ENCODE results near the gene SMIM28. TPM values are rescaled to one million over a fixed set of nuclear protein-coding genes. Genes with fewer than 3 reads are reported as not detected.
"Not testable (repeated sequence)": the region's sequence is repeated elsewhere in the genome, so short reads cannot be mapped to it uniquely, and the experiment has no call there.

The SMIM28 gene
- polyA plus RNA-seq, 1 experiment = not detected

DNA sequence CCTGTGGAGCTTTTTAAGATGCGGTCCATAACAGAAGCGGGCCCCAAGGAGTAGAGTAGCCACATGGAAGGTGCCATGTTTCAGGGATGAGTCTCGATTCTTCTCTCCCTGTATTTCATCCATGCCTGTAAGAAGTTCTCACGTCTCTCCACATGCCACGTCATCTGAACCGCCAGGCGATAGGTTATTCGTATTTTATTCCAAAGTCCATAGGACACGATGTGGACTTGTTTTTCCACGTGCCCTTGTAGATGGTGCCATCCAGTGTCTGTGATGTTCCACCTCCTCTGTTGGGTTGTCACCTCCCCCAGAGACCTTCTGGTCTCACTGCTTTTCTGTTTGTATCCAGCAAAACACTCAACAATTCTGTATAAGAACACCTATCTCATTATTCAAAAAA, 43.9 kb downstream of the SMIM28 start:
- TF ChIP-seq, protein P1, sequence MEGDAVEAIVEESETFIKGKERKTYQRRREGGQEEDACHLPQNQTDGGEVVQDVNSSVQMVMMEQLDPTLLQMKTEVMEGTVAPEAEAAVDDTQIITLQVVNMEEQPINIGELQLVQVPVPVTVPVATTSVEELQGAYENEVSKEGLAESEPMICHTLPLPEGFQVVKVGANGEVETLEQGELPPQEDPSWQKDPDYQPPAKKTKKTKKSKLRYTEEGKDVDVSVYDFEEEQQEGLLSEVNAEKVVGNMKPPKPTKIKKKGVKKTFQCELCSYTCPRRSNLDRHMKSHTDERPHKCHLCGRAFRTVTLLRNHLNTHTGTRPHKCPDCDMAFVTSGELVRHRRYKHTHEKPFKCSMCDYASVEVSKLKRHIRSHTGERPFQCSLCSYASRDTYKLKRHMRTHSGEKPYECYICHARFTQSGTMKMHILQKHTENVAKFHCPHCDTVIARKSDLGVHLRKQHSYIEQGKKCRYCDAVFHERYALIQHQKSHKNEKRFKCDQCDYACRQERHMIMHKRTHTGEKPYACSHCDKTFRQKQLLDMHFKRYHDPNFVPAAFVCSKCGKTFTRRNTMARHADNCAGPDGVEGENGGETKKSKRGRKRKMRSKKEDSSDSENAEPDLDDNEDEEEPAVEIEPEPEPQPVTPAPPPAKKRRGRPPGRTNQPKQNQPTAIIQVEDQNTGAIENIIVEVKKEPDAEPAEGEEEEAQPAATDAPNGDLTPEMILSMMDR (IDR thresholded peaks at IDR 0.05; ENCODE audit: low read depth, low read length) = no peak
- no peaks in the 10 kb centered on the region for H3K27me3 ChIP-seq (ENCODE audit: control insufficient read depth, insufficient read depth, low read length)
- H3K27ac ChIP-seq (ENCODE audit: low read depth, low read length) = no peak overlapping the region
- CTCF ChIA-PET = no interaction called here
- H3K4me3 ChIP-seq (ENCODE audit: low read depth, low read length) = no peak overlapping the region
- POLR2A ChIA-PET = no interaction called here
- no peaks in the 10 kb centered on the region for H3K9me3 ChIP-seq (ENCODE audit: control insufficient read depth, insufficient read depth, low read length)
- DNase-seq (ENCODE audit: low read depth, low spot score) = no peak

DNA sequence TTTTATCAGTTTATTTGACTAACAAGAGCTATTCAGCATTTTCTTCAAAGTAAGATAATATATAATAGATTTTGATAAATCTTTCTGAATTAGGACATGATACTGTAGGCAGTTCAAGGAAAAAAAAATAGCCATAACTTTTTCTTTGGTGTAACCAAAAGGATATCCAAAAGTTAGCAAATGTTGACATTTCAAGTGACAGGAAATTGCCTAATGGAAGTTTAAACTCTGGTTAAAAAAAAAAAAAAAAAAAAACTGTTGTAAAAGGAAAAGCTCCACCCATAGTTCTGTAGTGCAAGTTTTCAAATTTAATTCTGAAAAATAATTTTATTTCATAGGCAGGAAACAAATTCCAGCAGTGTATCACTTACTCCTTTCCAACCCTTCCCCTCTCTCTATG, 45.2 kb downstream of the SMIM28 start:
- POLR2A ChIA-PET = interaction anchor here (0.7 kb wide), 2 partner anchors 90 to 550 kb away, joined by 4 to 8 read pairs; no protein-coding TSS in a partner anchor
- no peak for DNase-seq (ENCODE audit: low read depth, low spot score)
- CTCF ChIA-PET = interaction anchor here (0.6 to 0.8 kb wide), 4 partner anchors 30 to 315 kb away, joined by 3 to 7 read pairs (median 3); no protein-coding TSS in a partner anchor

DNA sequence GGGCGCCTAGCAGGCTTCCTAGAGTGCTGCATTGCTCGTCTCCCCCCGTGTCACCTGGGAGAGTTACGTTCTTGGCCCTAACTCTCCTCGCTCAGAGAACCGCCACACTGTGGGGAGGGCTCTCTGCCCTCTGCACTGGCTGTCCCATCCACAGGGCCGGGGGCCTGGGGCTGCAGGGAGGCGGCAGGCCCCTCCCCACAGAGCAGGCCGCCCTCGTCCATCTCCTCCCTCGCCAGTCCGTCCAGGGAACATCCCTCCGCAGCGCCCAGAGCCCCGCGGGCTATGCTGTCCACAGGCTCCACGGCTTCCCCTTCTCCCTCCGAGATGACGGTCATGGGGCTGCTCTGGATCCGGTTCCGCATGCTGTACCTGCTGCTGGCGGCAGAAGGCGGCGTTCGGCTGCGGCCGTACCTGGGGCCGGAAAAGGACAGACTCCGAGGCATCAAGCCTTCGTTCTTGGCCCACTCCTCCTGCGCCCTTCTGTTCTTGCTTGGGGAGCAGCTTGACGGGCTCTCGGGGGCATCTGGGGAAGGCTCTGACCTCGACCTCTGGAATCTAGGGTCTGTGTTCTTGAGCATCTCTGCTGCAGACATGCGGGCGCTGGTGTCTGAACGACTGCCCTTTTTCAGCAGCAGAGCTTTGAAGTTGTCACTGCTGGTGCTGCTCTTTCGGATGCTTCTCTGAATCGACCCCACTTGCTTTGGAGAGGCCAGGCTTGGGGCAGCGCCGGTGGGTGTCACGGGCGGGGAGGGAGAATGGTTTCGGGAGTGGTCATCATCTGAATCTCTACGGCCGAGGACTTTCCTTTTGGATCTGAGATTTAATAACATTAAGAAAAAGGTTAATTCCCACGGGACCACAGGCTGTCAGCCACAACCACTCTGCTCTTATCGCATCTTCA, 46.5 kb downstream of the SMIM28 start:
- no peaks in the 10 kb centered on the region for H3K27me3 ChIP-seq (ENCODE audit: control insufficient read depth, insufficient read depth, low read length)
- ChIA-PET POLR2A (interaction anchor here (0.6 kb wide), 1 partner anchor 115 kb away, joined by 4 read pairs; no protein-coding TSS in a partner anchor), CTCF (interaction anchor here (0.6 to 1.3 kb wide), 3 partner anchors 17 to 338 kb away, joined by 3 to 5 read pairs (median 4); no protein-coding TSS in a partner anchor)
- no peak overlapping the region for H3K4me3 ChIP-seq (ENCODE audit: low read depth, low read length)
- DNase-seq (ENCODE audit: low read depth, low spot score) = no peak
- TF ChIP-seq, protein P1 (IDR thresholded peaks at IDR 0.05; ENCODE audit: low read depth, low read length) = no peak
- H3K27ac ChIP-seq (ENCODE audit: low read depth, low read length) = no peak overlapping the region
- no peaks in the 10 kb centered on the region for H3K9me3 ChIP-seq (ENCODE audit: control insufficient read depth, insufficient read depth, low read length)

More for the DNA sequence above, 45.2 kb downstream of the SMIM28 start:
- Histone ChIP-seq H3K27me3 (ENCODE audit: control insufficient read depth, insufficient read depth, low read length) (no peaks in the 10 kb centered on the region), H3K27ac (ENCODE audit: low read depth, low read length) (no peak overlapping the region), H3K9me3 (ENCODE audit: control insufficient read depth, insufficient read depth, low read length) (no peaks in the 10 kb centered on the region), H3K4me3 (ENCODE audit: low read depth, low read length) (no peak overlapping the region)
- TF ChIP-seq, protein P1 (IDR thresholded peaks at IDR 0.05; ENCODE audit: low read depth, low read length) = no peak

DNA sequence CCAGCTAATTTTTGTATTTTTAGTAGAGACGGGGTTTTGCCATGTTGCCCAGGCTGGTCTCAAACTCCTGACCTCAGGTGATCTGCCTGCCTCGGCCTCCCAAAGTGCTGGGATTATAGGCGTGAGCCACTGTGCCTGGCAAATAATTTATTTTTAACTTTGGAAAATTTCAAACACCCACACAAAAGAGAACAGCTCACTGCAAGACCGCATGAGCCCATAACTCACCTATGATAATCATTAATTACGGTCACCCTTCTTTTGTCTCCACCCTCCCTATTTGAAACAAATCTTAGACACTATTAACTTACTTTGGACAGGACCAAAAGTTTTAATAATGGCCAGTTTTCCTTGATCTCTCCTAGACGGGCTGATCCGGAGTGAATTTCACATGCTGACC, 47.6 kb downstream of the SMIM28 start:
- H3K27ac ChIP-seq (ENCODE audit: low read depth, low read length); H3K27me3 ChIP-seq (ENCODE audit: control insufficient read depth, insufficient read depth, low read length); DNase-seq (ENCODE audit: low read depth, low spot score); POLR2A ChIA-PET; H3K4me3 ChIP-seq (ENCODE audit: low read depth, low read length); H3K9me3 ChIP-seq (ENCODE audit: control insufficient read depth, insufficient read depth, low read length): not testable (repeated sequence)
- CTCF ChIA-PET = interaction anchor here (0.9 to 1.7 kb wide), 3 partner anchors 92 to 309 kb away, joined by 3 to 5 read pairs (median 4); no protein-coding TSS in a partner anchor

DNA sequence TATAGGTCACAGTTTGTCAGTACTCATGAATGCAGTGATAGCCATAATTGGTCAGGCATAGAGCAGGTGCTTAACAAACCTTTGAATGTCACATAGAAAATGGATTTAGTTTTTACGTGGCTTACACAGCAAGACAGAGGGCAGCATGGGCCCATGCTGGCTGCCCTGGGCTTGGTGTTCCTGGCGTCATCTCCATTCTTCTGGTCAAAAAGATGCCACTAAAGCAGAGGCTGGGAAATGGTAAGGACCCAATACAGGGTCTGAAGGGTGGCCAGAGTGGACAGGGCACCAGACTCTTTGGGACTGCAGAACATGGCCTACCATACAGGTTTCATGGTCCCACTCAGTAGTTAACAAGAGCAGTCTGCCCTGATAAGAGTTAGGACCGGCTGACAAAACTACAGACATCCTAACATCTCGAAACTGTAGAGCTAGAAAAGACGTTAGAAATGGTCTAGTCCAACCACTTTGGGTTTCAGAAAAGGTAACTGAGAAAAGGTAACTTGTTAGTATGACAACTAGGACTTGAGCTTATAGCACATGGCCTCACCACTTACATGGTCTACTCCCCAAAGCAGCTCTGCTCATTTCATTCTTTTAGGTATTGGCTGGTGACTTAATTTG, 48.9 kb downstream of the SMIM28 start:
- Histone ChIP-seq H3K27me3 (ENCODE audit: control insufficient read depth, insufficient read depth, low read length) (no peaks in the 10 kb centered on the region), H3K27ac (ENCODE audit: low read depth, low read length) (no peak overlapping the region), H3K4me3 (ENCODE audit: low read depth, low read length) (no peak overlapping the region), H3K9me3 (ENCODE audit: control insufficient read depth, insufficient read depth, low read length) (no peaks in the 10 kb centered on the region)
- ChIA-PET CTCF (interaction anchor here (0.6 to 4.0 kb wide), 10 partner anchors 83 to 340 kb away, joined by 3 to 33 read pairs (median 4); no protein-coding TSS in a partner anchor), POLR2A (no interaction called here)
- TF ChIP-seq, protein P1 (IDR thresholded peaks at IDR 0.05; ENCODE audit: low read depth, low read length) = no peak
- DNase-seq (ENCODE audit: low read depth, low spot score) = no peak

Data from AG04450 (cell line).